GM18907 (cell line): Measurements from ENCODE around the gene PATJ.

Source experiments
- ATAC-seq: cut with Tn5 transposase; IDR thresholded peaks from one replicate; pipeline ENCODE4 v1.9.1; 2021; ENCODE audit warnings: mild to moderate bottlenecking, moderate library complexity; ENCODE audit not compliant: unreplicated experiment

The PATJ gene

DNA sequence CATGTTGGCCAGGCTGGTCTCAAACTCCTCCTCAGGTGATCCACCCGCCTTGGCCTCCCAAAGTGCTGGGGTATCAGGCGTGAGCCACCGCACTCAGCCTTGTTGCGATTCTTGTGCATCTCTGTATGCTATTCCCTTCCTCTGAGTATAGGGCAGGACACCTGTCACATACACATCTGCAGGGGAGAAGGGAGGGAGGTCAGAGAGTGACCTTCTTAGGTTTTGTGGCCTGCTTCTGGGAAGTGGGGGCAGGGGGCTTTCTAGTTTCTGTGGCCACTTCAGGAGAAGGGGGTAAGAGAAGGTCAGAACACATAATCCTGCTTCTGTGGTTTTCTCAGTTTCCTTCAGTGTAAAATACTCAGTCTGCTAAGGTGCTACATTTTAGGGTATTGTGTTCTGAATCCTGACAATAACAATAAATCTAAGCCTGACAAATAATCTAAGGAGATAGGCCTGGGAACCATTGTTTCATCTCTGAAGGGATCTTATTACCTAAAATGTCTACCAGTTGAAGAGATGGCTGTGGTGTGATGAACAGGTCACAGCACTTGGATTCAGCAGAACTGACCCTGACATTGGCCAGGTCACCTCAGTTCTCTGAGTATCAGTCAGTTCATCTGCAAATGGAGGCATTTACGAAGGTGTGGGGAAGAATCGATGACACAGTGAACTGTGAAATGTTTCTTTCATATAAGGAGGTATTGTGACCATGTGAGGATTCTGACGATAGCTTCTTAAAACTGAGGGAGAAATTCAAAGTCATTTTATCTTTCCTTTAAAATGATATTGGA, 239.8 kb downstream of the PATJ start:
- peak; percentile 67 for ATAC-seq

DNA sequence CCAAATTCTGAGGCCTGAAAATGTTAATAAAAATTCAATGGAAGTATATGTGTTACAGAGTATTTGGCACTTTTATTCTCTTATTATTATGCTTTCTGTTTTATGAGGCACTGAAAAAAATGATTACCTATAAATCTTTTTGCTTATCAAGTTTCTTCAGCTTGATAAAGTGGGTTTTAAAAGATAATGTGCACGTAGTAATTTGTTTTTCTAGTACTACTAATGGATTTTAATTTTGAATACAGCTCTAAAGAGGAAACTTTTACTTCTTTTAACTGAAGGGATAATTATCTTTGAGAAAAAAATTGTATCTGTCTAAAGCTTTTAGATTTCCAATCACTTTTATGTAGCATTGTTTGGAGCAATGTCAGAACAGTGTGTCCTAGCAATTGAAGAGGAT, 241.0 kb downstream of the PATJ start:
- ATAC-seq, result no peak

DNA sequence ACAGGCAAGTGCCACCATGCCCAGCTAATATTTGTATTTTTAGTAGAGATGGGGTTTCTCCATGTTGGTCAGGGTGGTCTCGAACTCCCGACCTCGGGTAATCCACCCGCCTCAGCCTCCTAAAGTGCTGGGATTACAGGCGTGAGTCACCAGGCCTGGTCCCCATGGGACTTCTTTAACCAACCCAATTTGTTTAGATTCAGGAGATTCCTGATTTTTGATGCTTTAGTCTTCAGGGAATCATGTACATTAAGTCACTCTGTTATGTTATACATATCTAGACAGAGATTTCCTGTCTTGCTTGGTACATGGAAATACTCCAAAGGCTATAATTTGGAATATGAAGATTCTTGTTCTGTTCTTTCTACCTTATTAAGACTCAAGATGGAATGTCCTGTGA, 250.0 kb downstream of the PATJ start:
- ATAC-seq, result no peak

DNA sequence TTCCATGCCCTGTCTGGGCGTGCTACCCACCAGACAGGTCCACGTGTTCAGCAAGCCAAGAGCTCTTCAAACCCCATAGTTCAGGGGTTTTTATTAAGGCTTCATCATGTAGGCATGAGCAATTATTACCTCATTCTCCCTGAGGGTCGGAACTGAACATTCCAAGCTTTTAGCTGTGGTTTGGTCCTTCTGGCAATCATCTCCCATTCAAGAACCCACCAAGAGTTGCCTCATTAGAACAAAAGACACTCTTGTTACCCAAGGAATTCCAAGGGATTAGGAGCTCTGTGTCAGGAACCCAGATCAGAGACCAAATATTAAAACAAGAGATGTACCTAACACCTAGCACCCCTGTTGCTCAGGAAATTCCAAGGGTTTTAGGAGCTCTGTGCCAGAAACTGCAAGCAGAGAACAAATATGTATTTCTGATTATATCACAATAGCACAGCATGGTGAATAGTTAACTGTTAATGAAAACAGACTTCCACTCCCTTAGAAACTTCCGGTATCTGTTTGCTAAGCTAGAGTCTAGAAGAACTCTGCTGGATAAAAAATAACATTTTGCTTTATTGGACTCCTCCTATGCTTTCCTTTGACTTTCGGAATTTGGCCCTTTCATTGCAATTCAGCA, 251.2 kb downstream of the PATJ start:
- no peak for ATAC-seq

DNA sequence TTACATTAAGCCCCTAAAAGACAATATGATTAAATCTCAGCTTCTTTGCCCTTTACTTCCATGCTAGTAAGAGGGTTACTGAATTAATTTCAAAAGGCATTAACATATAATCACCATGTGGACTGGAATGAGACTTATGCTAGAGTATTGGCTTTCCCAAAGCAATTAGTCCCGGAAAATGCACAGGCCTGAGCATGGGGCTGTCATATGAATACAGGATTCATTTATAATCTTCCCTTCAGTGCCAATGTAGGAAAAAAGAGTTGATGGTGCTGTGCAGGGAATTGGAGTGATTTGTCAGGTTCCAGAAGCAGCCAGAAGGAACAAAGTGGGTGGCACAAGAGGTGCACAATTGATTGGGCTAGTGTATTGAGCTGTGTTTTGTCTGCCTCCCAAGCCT, 253.4 kb downstream of the PATJ start:
- ATAC-seq, result no peak

DNA sequence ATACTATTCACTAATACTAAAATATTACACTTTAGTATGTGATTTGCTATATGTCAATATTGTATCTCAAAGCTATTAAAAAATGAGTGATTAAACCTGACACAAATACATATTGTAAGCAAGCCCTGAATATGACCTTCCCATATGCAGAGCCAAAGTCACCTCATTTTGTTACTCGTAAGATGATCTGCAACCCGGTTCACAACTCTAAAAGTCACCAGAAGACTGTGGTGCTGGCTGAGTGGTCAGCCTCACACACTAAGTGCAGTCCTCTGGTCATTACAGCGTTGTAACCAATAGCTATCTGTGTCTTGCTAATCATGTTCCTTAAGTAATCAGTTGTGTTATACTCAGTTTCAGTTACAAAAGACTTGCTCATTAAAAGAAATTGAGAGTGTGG, 254.8 kb downstream of the PATJ start:
- ATAC-seq, result no peak

DNA sequence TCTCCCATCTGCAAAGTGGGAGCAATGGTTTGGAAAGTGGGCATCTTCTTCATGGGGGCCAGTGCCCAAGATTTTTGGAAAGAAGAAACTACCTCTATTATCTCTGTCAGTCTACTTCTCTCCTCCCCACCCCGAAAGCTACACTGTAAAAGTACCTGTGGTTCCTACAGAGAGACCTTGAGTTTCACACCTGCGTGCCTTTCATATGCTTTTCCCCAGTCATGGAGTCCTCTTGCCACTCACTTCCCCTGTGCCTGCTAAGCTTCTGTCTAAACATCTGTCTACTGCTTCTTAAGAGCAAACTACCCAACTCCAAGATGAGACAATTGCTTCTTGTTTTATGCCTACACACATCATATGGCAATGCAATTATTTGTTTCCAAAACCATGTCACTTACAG, 261.5 kb downstream of the PATJ start:
- ATAC-seq, result no peak

DNA sequence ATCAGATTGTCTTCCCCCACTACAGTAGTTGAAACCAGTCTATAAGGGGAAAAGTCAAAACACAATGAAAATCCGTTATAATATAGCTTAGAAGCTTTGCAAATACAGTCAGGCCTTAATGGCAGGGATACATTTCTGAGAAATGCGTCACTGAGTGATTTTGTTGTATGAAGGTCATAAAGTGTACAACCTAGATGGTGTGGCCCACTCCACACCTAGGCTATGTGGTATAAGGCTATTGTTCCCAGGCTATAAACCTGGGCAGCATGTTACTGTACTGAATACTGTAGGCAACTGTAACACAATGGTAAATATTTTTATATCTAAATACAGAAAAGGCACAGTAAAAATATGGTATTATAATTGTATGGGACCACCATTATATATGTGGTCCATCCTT, 264.4 kb downstream of the PATJ start:
- ATAC-seq, result no peak

DNA sequence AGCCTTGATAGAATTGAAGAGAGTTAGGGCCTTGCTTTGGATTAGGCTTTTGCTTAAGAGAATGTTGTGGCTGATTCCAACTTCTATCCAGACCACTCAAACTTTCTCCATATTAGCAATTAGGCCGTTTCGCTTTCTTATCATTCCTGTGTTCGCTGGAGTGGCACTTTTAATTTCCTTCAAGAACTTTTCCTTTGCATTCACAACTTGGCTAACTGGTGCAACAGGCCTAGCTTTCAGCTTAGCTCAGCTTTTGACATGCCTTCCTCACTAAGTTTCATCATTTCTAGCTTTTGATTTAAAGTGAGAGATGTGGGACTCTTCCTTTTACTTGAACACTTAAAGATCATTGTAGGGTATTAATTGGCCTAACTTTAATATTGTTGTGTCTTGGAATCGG, 268.7 kb downstream of the PATJ start:
- ATAC-seq, result no peak

DNA sequence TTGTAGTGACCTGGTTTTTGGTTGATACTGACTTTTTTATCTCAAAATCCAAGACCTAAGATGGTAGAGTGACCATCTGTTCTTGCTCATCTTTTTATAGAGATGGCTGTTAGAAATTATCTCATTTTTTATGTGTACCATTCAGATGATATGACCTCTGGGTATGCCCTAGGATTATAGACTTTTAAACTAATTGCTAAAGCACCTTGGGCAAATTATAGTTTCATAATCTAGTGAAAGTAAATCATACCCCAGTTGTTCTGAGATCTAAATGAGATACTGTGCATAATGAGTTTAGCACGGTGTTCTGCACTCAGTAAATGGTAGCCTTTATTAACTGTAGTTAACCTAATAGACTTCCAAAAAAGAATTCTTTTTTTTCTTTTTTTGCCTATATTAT, 269.8 kb downstream of the PATJ start:
- ATAC-seq, result no peak

DNA sequence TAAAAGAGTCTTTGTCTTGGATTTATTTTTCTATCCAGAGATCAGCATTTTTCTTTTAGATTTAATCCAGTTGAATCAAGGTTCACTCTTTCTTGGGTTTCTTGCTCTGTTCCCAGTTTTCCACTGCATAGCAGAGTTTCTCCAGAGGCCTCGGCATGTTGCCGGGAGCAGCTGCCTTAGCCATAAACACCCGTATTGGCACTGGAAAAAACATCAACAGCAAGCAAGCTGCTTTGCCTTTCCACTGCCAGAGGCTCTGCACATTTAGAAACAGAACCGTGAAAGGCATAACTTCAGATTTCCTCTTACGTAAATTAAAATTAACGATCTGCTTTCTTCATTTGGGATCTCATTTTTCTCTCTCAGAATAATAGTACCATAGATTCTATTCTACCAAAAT, 270.6 kb downstream of the PATJ start:
- no peak for ATAC-seq

DNA sequence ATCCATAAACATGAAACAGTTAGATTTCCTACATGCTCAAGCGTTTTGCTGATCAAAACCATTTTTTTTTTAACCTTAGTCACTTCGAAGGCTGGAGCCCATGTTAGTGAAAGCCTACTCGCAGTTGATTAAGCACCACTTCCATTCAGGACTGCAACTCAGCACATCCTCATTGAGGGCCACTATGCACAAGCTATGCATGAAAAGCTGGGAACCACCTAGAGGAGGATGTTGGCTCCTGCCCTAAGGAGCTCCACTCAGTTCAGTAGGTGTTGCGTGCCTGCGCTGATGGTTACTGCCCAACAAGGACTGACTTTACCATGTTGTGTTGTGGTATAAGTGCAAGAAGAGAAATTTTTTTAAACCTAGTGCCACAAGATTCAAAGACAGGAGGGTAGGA, 271.0 kb downstream of the PATJ start:
- ATAC-seq, result no peak

DNA sequence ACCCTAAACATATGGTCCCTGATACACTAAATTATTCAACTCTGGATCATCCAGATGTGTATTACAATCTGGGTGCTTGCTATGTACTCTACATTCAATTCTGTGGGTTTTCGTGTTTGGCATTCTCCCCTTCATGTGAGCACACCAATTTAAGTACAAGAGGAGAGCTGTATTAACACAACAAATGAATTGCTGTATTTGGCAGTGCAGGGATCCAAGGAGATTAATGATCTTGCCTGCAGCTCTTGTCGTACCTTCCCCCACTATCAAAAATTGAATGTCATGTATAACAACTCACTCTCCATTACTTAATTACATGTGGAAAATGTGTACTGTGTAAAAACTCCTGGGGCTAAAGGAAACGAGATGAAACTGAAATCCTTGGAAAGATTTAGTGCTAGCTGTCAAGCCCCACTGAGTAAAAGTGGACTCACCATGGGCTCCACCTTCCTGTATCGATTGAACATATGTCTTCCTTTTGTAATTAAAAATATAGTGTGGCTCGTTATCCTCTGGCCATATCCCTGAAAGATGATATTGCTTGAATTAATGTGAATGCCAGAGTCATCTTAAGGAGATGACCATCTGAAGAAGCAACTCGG, 280.2 kb downstream of the PATJ start:
- no peak for ATAC-seq

DNA sequence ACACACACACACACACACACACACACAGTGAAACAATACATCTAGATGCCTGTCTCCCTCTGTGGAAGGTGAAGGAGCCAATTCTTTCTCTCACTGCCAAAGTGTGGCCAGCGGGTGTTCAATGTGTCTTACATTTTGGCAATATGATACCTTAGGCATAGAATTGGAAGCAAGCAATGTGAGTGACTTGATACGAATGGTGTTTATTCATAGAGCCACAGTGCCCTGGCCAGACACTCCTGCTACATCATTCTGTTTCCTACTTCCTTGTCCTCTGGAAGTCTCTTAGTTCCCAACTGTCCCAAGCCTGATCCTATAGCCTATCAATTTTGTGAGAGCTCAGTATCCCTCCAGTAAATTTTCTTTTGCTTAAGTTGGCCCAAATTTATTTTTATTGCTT, 282.4 kb downstream of the PATJ start:
- ATAC-seq, result no peak

DNA sequence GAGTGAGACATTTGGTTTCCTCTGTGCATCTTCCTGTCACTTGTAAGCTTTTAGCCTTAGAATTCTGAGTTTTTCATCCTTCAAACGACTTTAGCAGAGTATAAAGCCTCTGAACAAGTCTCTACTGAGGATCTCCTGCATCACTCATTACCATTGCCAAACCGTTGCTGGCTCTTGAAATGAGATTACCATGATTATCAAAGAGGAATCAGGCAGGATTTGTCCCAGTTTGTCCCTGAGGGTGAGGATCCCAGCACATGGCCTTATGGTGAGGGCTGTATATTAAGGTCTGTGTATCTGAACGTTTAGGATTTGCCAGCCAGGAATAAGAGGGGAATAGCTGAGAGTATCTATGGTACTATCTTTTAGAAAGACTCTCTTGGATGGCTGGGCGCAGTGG, 282.9 kb downstream of the PATJ start:
- no peak for ATAC-seq

DNA sequence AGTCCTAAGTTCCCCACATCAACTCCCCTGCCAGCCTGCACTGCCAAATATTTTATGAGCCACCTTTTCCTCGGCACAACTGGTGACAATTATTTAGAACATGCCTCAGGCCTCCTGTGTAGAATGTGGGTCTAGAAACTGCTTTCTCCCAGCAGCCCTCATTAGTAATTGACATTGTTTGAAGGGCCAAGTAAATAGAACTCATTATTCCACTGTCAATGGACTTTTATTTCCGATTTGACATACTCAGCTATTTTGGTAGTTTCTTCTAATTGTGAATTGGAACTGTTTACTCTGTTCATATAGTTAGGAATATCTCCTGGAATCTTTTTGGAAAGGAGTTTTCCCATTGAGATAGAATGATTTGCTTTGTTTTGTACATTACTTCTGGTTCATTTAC, 283.6 kb downstream of the PATJ start:
- no peak for ATAC-seq

DNA sequence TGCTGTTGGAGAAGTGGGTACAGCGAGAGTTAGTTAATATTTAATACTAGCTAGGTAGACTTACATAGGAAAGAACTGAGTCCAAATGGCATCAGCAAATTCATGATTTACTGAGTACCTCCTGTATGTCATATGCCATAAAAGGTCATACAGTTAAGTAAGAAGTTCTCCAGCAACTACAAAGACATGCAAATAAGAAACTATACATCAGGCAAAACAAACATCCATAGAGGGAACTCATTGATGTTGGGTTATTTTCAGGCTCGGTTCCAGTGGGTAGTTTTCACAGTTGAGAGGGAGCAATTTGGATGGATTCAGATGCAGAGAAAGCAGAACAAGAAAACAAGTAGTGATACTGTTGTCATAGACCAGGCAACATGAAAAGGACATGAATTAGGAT, 287.4 kb downstream of the PATJ start:
- no peak for ATAC-seq

DNA sequence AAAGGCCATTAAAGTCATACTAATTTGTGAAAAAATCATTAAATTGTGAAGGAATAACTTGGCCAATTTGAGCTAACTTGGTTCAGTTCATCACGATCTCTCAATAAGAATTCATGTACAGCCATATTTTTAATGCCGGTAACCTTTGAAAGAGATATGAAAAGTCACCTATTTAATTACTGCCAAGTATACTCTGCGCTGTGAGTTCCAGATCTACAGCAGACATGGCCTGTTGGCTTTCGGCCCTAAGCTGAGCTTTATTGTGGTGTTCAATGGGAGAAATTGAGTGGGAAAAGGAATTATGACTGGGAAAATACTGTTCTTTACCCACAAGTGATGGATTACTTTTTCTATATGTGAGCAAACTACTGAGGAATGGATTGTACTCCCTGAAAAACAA, 292.5 kb downstream of the PATJ start:
- no peak for ATAC-seq

DNA sequence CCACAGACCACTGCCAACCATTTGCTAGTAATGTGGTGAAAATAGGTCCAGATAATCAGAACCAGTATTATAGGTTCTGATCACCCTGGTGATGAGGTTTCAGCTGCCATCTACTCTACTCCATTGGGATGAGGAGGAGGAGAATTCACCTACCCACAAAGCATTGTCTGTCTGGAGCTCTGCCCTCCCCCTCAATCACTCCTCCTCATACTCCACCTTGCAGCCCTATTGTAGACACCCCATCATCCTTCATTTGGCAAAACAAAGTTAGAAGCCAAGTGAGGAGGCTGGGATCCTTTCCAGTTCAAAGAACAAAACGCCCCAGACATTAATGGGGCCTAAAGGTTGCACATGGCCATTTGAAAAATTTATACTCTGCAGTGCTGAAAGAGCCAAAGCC, 295.0 kb downstream of the PATJ start:
- no peak for ATAC-seq

DNA sequence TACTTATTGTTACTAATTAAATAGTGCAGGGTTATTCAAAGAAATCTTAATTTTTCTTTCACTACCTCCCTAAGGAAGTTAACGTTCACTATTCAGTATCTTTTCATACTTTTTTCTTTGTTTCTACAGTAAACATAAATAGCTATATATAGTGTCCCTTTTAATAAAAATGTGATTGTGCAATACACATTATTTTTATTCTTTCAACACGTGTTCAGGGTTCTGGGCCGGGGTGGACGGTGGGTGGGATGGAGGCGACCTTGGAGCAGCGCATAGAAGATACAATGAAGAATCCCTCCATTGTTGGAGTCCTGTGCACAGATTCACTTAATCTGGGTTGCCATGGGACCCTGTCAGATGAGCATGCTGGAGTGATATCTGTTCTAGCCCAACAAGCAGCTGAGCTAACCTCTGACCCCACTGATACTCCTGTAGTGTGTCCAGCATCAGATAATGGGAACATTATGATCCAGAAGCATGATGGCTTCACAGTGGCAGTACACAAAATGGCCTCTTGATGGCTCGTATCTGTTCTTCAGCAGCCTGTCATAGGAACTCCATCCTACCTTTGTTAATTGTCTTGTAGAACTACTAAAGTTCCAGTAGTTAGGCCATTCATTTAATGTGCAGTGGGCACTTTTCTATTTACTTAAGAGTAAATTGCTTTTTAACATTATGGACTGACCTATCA, 296.5 kb downstream of the PATJ start:
- ATAC-seq, result no peak

DNA sequence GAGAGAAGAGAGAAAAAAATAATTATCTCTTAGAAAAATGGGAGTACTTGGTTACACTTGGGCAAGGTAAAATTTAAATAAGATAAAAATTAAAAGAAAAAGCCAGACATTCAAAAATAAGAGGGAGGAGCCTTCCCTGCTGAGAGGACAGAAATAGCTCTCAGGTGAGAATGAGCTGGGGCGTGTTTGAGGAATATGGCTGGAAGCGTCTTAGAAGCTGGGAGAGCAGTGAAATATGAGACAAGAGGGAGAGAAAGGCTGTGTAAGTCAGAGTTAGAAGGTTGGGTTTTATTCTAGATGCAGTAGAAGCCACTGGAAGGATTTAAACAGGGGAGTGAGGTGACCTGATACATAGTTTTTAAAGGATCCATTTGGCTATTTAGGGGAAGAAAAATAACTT, 298.2 kb downstream of the PATJ start:
- no peak for ATAC-seq

DNA sequence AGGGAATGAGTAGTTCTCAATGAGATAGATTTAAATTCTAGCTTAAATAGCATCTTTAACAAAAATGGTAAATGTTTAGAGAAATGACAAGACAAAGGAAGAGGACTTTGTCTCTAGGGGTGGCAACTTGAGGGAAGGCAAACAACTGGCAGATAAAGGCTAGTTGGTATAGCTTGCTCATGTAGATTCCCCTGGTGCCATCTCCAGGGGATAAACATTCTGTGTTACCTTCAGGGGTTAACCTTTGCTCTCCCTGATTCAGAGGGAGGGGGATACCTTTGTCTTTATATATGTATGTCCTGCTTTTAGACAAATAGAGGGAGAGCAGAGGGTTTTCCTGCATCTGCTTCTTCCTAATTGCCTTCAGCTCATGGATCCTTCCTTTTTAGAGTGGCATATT, 298.7 kb downstream of the PATJ start:
- ATAC-seq, result no peak
